Activated T-cell treated with anti-CD3 and anti-CD28 coated beads for 4 hours (primary cell): Measurements from ENCODE around the gene CXCR5.

ENCODE experiments used
- DNase-seq: peaks from one replicate; pipeline ENCODE4 v3.0.0-alpha.2; 2020

The CXCR5 gene

DNA sequence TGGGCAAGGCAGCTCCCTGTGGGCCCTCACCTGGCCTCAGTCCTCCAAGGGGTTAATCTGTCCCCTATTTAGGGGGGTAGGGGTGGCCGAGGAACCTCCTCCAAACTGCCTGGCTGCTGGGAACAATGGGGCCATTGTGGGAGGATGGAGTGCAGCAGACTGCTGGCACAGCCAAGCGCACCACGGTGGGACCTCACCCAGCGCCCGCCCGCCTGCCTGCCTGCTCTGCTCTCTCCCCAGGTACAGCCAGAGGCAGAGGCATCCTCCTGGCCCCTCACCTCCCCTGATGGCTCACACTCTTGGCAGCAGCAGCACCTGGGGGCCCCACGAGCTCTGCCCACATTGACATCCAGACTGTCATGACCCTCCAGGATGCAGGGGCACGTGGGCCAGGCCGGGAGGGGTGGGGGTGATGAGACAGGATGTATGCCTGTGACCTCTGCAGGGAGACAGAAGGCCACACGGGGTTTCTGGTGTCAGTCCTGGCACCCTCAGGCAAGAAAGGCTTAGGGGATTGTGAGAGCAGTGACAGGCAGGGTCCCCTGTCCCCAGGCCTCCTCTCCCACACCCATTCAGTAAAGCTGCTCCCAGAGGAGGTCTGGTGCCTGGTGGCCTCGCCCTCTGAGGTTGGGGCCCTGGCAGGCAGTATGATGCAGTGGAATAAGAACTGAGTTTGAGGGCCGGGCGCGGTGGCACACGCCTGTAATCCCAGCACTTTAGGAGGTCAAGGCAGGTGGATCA is 30.7 kb downstream of the CXCR5 start:
- DNase-seq: no peak

- no peak for DNase-seq
Measured at GRCh38 chr11:118914987-118915386, 31.3 kb downstream of the CXCR5 start.

DNA sequence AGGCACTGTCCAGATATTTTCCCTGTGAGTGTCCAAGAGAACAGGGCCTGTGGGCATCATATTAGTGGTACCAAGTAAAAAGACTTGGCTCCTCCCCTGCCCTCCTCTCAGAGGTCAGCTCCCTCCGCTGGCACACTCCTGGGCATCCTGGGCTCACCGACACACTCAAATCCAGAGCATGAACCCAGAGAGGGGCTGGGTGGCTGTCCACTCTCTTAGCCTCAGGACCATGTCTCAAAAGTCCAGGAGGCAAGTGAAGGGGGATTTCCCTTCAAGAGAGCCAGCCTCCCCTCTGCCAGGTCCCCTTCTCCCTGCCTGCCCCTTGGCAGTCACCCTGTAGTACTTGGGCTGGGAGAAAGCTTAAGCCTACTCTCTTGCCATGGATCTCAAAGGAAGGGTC is 31.7 kb downstream of the CXCR5 start:
- no peak for DNase-seq

- no peak for DNase-seq
Measured at GRCh38 chr11:118915941-118916841, 32.5 kb downstream of the CXCR5 start.

GRCh38 chr11:118916842-118917388 is 33.2 kb downstream of the CXCR5 start:
- no peak for DNase-seq

GRCh38 chr11:118917481-118918127 is 33.9 kb downstream of the CXCR5 start:
- DNase-seq: no peak

DNA sequence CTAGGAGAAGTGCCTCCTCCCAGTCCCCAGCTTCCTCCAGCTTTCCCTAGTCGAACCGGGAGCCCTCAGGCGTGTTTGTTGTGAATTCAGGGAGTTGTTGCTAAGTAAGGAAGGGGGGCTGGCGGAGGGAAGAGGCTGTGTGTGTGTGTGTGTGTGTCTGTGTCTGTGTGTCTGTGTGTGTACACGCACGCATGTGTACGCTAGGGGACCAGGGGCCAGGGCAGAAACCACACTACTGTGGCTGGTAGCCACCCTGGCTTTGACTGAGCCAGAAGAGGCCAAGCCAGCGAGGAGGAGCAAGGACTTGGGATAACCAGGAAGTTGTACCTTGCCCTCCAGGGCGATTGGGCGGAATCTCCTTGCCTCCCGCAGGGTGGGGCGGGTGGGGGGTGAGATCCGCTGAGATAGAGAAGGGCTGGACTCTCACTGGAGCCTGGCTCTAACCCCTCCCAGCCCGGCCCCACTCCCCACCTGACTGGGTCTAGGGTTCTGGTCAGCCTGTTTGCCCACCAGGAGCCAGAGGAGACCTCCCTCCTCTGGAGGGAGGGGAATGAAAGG is 34.5 kb downstream of the CXCR5 start:
- DNase-seq: no peak

GRCh38 chr11:118918686-118919280 is 35.1 kb downstream of the CXCR5 start:
- DNase-seq: no peak

- DNase-seq: no peak
Measured at GRCh38 chr11:118921121-118921928, 37.6 kb downstream of the CXCR5 start.

GRCh38 chr11:118921929-118922744 is 38.4 kb downstream of the CXCR5 start:
- DNase-seq: no peak

- no peak for DNase-seq
Measured at GRCh38 chr11:118922745-118923627, 39.3 kb downstream of the CXCR5 start.

DNA sequence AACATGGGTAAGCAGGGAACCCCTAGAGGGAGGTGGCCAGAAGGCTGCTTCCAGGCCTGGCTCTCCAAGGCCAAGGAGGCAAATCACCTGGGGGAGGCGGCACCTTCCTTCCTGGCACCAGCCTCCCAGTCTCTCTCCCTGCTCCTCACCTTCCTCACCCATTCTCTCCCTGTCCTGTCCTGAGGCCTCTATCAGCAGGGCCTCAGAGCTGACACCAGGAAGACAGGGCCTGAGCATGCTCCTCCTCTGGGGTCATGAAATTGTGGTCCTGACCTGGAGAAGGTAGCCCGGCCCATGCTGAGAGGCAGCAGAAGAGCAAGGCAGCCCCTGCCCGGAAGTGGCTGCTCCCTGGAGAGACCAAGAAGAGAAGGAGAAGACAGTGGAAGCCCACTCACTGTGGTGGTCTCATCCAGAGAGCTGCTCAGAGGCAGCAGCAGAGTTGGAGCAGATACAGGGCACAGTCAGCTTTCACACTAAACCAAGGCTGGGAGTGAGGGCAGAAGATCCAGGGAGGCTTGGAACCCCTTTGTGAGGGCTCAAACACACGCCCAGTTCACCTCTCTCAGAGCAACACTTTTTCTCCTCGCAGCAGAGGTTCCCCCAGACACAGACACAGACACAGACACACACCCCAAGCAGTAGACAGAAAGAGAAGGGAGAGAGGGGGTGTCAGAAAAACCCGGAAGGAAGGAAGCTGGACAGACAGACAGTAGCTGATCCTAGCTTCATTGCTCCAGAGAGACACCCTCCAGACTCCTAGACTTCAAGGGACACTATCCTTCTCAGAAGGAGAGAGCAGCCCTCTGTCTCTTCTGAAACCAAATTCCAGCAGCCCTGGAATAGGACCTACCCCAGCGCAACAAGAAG is 40.3 kb downstream of the CXCR5 start:
- no peak for DNase-seq

GRCh38 chr11:118924591-118925585 is 41.2 kb downstream of the CXCR5 start:
- DNase-seq: no peak

- DNase-seq: no peak
Measured at GRCh38 chr11:118927554-118928100, 43.9 kb downstream of the CXCR5 start.

DNA sequence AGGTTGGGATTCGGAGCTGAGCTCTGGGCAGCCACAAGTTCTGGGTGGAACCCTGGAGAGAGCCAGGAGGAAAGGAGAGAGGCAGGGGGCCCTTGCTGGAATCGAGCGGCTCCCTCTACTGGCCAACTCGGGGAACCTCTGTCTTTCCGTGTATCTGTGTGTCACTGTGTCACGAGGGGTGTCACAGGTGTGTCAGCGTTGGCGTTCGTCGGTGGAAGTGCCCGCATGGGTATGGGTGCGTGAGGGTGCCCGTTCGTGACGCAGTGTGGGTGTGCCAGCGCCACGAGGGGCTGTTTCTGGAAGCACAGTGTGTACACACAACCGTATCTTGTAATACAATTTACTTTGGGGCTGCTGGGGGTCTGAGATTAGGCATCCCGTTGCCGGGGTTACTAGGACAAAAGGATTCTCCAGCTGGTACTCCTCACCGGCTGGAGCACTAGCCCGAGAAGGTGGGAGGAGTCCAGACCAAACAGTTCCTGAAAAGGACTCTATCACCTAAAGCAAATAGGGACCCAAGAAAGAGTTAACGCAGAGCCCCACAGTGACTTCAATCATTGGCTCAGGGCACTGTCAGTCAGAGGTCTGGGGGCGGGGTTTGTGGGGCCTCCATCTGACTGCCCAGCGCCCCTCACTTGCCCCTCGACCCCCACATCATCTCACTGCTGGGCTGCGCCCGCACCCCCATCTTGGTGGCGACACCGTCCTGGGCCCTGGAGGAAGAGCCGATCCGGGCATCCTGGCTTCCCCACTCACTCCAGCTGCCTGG is 44.6 kb downstream of the CXCR5 start:
- DNase-seq: peak; percentile 93

DNA sequence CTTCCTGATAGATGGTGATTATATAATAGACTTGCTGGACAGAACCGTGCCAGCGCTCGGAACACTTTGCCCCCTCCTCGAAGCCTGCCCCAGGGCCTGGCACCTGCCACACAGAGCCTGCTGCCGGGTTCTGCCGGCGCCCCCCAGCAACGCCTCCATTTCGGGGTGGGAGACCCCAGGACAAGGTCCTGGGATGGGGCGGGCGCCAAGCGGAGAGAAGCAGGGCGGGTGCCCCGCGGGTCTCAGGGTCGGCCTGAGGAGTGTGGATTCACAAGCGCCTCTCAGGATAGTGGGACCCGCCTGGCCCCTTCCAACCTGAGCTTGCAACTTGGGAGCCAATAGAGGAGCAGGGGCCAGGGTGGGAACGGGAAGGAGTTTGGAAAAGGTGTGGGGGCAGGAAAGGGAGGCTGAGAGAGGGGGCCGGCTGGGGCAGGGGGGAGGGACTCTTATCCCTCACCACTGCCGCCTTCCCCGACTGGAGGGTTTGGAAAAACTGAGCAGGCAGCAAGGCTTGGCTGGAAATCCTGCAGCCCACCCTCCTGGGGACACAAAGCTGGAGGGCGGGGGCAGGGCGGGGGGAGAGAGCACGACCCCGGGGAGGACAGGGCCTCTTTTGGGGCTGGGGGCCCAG is 45.3 kb downstream of the CXCR5 start:
- DNase-seq: no peak
